Kidney glomerular epithelial cell (primary cell): ENCODE results near the gene TRIM32.
"Not testable (repeated sequence)": the region's sequence is repeated elsewhere in the genome, so short reads cannot be mapped to it uniquely, and the experiment has no call there.

Experiments
- DNase-seq: peaks from one replicate; lab custom pipeline; 2025; lab: John Stamatoyannopoulos, UW

The TRIM32 gene

GRCh38 chr9:116674210-116674980 lies 12.7 kb upstream of the TRIM32 start:
- DNase-seq: no peak

GRCh38 chr9:116683535-116683934 lies 3.6 kb upstream of the TRIM32 start:
- DNase-seq: no peak

GRCh38 chr9:116685166-116685565 lies 1.9 kb upstream of the TRIM32 start:
- no peak for DNase-seq

- DNase-seq: no peak
These were observed 970 bp upstream of the TRIM32 start for GRCh38 chr9:116686135-116686534.

- no peak for DNase-seq
These were observed 422 bp upstream of the TRIM32 start for GRCh38 chr9:116686693-116687073.

- no peak for DNase-seq
These were observed 640 bp downstream of the TRIM32 start for GRCh38 chr9:116687754-116688135.

- no peak for DNase-seq
These were observed 1.8 kb downstream of the TRIM32 start for GRCh38 chr9:116688806-116689485.

GRCh38 chr9:116689486-116690032 lies 2.5 kb downstream of the TRIM32 start:
- DNase-seq: no peak

- DNase-seq: not testable (repeated sequence)
These were observed 3.7 kb downstream of the TRIM32 start for GRCh38 chr9:116690805-116691204.

GRCh38 chr9:116691607-116692006 lies 4.5 kb downstream of the TRIM32 start:
- no peak for DNase-seq

- DNase-seq: no peak
These were observed 5.5 kb downstream of the TRIM32 start for GRCh38 chr9:116692616-116693015.

GRCh38 chr9:116693233-116693731 lies 6.2 kb downstream of the TRIM32 start:
- DNase-seq: peak; percentile 32

- no peak for DNase-seq
These were observed 7.7 kb downstream of the TRIM32 start for GRCh38 chr9:116694785-116695291.

- DNase-seq: no peak
These were observed 8.3 kb downstream of the TRIM32 start for GRCh38 chr9:116695438-116695837.

- DNase-seq: peak; percentile 24
These were observed 10.3 kb downstream of the TRIM32 start for GRCh38 chr9:116697362-116697761.

GRCh38 chr9:116697887-116698286 lies 10.8 kb downstream of the TRIM32 start:
- DNase-seq: no peak

GRCh38 chr9:116700279-116700678 lies 13.2 kb downstream of the TRIM32 start:
- DNase-seq: no peak

GRCh38 chr9:116700882-116701865 lies 14.1 kb downstream of the TRIM32 start:
- no peak for DNase-seq

GRCh38 chr9:116701940-116702642 lies 15.0 kb downstream of the TRIM32 start:
- DNase-seq: no peak

GRCh38 chr9:116703634-116704033 lies 16.5 kb downstream of the TRIM32 start:
- no peak for DNase-seq

GRCh38 chr9:116704470-116704869 lies 17.4 kb downstream of the TRIM32 start:
- DNase-seq: no peak
